Activated CD8-positive, alpha-beta memory T cell treated with anti-CD3 and anti-CD28 coated beads for 1 hour (primary cell): ENCODE results near the gene FNBP1.

Experiments
- DNase-seq, 2 donors: peaks; one replicate each; pipeline ENCODE4 v3.0.0-alpha.2; 2020; ENCODE audit warnings: low read depth in 1 of 2; ENCODE audit errors: extremely low read depth in 1 of 2

FNBP1 gene

GRCh38 chr9:129879991-129880653, 162.9 kb downstream of the FNBP1 start:
- no peak for DNase-seq

- DNase-seq = no peak
Measured at GRCh38 chr9:129879103-129879699, 163.8 kb downstream of the FNBP1 start.

- no peak for DNase-seq
Measured at GRCh38 chr9:129878291-129878690, 164.7 kb downstream of the FNBP1 start.

- no peak for DNase-seq
Measured at GRCh38 chr9:129876815-129877214, 166.2 kb downstream of the FNBP1 start.

- DNase-seq = no peak
Measured at GRCh38 chr9:129875687-129876395, 167.1 kb downstream of the FNBP1 start.

- no peak for DNase-seq
Measured at GRCh38 chr9:129875181-129875611, 167.8 kb downstream of the FNBP1 start.

GRCh38 chr9:129874261-129875101, 168.5 kb downstream of the FNBP1 start:
- DNase-seq = no peak

- DNase-seq = no peak
Measured at GRCh38 chr9:129873563-129874190, 169.3 kb downstream of the FNBP1 start.

GRCh38 chr9:129871046-129871445, 171.9 kb downstream of the FNBP1 start:
- DNase-seq = no peak

GRCh38 chr9:129869585-129870501, 173.1 kb downstream of the FNBP1 start:
- no peak for DNase-seq

GRCh38 chr9:129868872-129869486, 174.0 kb downstream of the FNBP1 start:
- DNase-seq = peak; percentile 74 to 88

GRCh38 chr9:129868023-129868871, 174.7 kb downstream of the FNBP1 start:
- DNase-seq = no peak

- no peak for DNase-seq
Measured at GRCh38 chr9:129867136-129868022, 175.6 kb downstream of the FNBP1 start.

- no peak for DNase-seq
Measured at GRCh38 chr9:129866394-129867135, 176.4 kb downstream of the FNBP1 start.

GRCh38 chr9:129865668-129866320, 177.2 kb downstream of the FNBP1 start:
- no peak for DNase-seq

- DNase-seq = no peak
Measured at GRCh38 chr9:129864991-129865647, 177.9 kb downstream of the FNBP1 start.
